ENCODE results near the gene NRXN3. TPM values are rescaled to one million over a fixed set of nuclear protein-coding genes. Genes with fewer than 3 reads are reported as not detected.

Gene NRXN3
- total and polyA plus RNA-seq, 2 of the 13 experiments (the other 11 are each of a cell fraction or from before 2014, with no cell fraction given), result 0.03 TPM; not detected in 1

DNA sequence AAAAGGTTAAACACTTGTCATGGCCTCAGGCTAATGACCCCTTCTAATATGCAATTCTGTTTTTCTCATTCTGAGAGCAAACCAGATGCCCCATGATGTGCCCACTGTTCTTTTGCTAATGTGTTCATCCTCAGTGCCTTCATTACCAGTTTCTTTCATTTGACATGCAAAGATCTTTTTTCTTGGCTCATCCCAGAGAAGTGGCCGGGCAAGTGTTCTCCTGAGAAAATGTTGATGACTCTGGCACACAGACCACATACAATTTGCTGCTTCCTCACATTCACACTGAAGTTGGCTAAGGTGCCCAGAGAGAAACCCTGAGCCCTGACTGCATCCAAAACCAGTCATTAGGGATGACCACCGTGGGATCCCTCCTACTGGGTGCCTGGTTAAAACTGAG is 1207.8 kb downstream of the NRXN3 start:
- FAIRE-seq (no peak), ATAC-seq (no peak), DNase-seq (ENCODE audit: low spot score) (no peak)
- TF ChIP-seq, protein P1, sequence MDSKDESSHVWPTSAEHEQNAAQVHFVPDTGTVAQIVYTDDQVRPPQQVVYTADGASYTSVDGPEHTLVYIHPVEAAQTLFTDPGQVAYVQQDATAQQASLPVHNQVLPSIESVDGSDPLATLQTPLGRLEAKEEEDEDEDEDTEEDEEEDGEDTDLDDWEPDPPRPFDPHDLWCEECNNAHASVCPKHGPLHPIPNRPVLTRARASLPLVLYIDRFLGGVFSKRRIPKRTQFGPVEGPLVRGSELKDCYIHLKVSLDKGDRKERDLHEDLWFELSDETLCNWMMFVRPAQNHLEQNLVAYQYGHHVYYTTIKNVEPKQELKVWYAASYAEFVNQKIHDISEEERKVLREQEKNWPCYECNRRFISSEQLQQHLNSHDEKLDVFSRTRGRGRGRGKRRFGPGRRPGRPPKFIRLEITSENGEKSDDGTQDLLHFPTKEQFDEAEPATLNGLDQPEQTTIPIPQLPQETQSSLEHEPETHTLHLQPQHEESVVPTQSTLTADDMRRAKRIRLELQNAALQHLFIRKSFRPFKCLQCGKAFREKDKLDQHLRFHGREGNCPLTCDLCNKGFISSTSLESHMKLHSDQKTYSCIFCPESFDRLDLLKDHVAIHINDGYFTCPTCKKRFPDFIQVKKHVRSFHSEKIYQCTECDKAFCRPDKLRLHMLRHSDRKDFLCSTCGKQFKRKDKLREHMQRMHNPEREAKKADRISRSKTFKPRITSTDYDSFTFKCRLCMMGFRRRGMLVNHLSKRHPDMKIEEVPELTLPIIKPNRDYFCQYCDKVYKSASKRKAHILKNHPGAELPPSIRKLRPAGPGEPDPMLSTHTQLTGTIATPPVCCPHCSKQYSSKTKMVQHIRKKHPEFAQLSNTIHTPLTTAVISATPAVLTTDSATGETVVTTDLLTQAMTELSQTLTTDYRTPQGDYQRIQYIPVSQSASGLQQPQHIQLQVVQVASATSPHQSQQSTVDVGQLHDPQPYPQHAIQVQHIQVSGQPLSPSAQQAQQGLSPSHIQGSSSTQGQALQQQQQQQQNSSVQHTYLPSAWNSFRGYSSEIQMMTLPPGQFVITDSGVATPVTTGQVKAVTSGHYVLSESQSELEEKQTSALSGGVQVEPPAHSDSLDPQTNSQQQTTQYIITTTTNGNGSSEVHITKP (CRISPR knock-in tag; IDR thresholded peaks at IDR 0.05; ENCODE audit: low read depth), result no peak
- TF ChIP-seq ZNF44 (CRISPR knock-in tag; IDR thresholded peaks at IDR 0.05) (no peak), ZNF451 (CRISPR knock-in tag; IDR thresholded peaks at IDR 0.05) (no peak), ZNF746 (CRISPR knock-in tag; IDR thresholded peaks at IDR 0.05) (no peak), ZNF235 (CRISPR knock-in tag; IDR thresholded peaks at IDR 0.05; ENCODE audit: borderline replicate concordance) (no peak), NFKB2 (CRISPR knock-in tag; IDR thresholded peaks at IDR 0.05; ENCODE audit: borderline replicate concordance) (no peak), ZNF567 (CRISPR knock-in tag; IDR thresholded peaks at IDR 0.05; ENCODE audit: borderline replicate concordance) (no peak), ZNF549 (CRISPR knock-in tag; IDR thresholded peaks at IDR 0.05) (no peak)
- TF ChIP-seq, protein P2, sequence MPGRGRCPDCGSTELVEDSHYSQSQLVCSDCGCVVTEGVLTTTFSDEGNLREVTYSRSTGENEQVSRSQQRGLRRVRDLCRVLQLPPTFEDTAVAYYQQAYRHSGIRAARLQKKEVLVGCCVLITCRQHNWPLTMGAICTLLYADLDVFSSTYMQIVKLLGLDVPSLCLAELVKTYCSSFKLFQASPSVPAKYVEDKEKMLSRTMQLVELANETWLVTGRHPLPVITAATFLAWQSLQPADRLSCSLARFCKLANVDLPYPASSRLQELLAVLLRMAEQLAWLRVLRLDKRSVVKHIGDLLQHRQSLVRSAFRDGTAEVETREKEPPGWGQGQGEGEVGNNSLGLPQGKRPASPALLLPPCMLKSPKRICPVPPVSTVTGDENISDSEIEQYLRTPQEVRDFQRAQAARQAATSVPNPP (CRISPR knock-in tag; IDR thresholded peaks at IDR 0.05), result no peak
- TF ChIP-seq, protein P3, sequence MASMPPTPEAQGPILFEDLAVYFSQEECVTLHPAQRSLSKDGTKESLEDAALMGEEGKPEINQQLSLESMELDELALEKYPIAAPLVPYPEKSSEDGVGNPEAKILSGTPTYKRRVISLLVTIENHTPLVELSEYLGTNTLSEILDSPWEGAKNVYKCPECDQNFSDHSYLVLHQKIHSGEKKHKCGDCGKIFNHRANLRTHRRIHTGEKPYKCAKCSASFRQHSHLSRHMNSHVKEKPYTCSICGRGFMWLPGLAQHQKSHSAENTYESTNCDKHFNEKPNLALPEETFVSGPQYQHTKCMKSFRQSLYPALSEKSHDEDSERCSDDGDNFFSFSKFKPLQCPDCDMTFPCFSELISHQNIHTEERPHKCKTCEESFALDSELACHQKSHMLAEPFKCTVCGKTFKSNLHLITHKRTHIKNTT (CRISPR knock-in tag; IDR thresholded peaks at IDR 0.05), result no peak
- TF ChIP-seq, protein P4, sequence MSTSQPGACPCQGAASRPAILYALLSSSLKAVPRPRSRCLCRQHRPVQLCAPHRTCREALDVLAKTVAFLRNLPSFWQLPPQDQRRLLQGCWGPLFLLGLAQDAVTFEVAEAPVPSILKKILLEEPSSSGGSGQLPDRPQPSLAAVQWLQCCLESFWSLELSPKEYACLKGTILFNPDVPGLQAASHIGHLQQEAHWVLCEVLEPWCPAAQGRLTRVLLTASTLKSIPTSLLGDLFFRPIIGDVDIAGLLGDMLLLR (CRISPR knock-in tag; IDR thresholded peaks at IDR 0.05), result no peak
- intact Hi-C loops (cut with micrococcal nuclease; ENCODE audit: unreplicated experiment) (no loop called here), in situ Hi-C loops (cut with HindIII; ENCODE audit: extremely low pct_ligation_motif_present, low pct_unique_long_range_greater_than_20kb) (no loop called here)
- H4K20me1 ChIP-seq (ENCODE audit: insufficient read depth, low read length), result no peaks in the 10 kb centered on the region
- H3K9ac ChIP-seq (ENCODE audit: insufficient read depth, low read depth, low read length), result no peak overlapping the region
- H2AFZ ChIP-seq (ENCODE audit: low read length), result no peak overlapping the region
- ChIA-PET CTCF (ENCODE audit: low intra/inter-chr PET ratio, low total read pairs) (no interaction called here), POLR2A (no interaction called here)
- no peaks in the 10 kb centered on the region for H3K4me1 ChIP-seq (ENCODE audit: insufficient read depth, low read length)
- H3K27ac ChIP-seq (ENCODE audit: extremely low read length, insufficient read depth, low read length), result no peak overlapping the region
- WGBS (ENCODE audit: low lambda C conversion rate), result 31% methylated on average over 2 of the region's 2 CpGs
- H3K36me3 ChIP-seq (replicated peaks in 1 of 2; ENCODE audit: control insufficient read depth in 1 of 2, insufficient read depth in 2 of 2, low read length in 2 of 2), result no peaks in the 10 kb centered on the region
- BruUV-seq (replicated peaks), result no TSS peak
- no peaks in the 10 kb centered on the region for H3K79me2 ChIP-seq (ENCODE audit: insufficient read depth, low read length)
- H3K27me3 ChIP-seq (ENCODE audit: control insufficient read depth in 1 of 2, insufficient read depth in 2 of 2, low read length in 2 of 2), result no peaks in the 10 kb centered on the region
- H3K4me3 ChIP-seq (replicated peaks in 1 of 3; ENCODE audit: insufficient read depth in 1 of 3, low read depth in 2 of 3, low read length in 3 of 3), result no peak overlapping the region
- H3K9me3 ChIP-seq (ENCODE audit: low read length), result peaks cover 62% of the 10 kb centered on the region
- no peak overlapping the region for H3K4me2 ChIP-seq (ENCODE audit: low read depth, low read length)

All from HepG2 (cell line).